ENCODE results near the gene CIC. TPM values are rescaled to one million over a fixed set of nuclear protein-coding genes. Genes with fewer than 3 reads are reported as not detected.

The CIC gene
- total and polyA plus RNA-seq, 9 of the 15 experiments (the other 6 are each of a cell fraction or from before 2014, with no cell fraction given) = 0.07 to 44.7 (median 8.6) TPM

- TF ChIP-seq CREBBP (IDR thresholded peaks at IDR 0.05; ENCODE audit: low read depth, low read length) = no peak
- TF ChIP-seq CBFB (CRISPR knock-in tag; IDR thresholded peaks at IDR 0.05) = no peak
- no peak for TF ChIP-seq EWSR1 (IDR thresholded peaks at IDR 0.05; ENCODE audit: borderline replicate concordance, low read depth, partially characterized antibody)
- TF ChIP-seq STAT6 (CRISPR knock-in tag; IDR thresholded peaks at IDR 0.05) = no peak
- no peak for TF ChIP-seq NFIX (CRISPR knock-in tag; IDR thresholded peaks at IDR 0.05; ENCODE audit: low read depth)
- TF ChIP-seq ILF3 (IDR thresholded peaks at IDR 0.05; ENCODE audit: borderline replicate concordance) = no peak
- TF ChIP-seq E4F1 (CRISPR knock-in tag; IDR thresholded peaks at IDR 0.05; ENCODE audit: borderline replicate concordance) = no peak
- no peak for TF ChIP-seq GTF2E2 (tag; IDR thresholded peaks at IDR 0.05)
- TF ChIP-seq ZBTB8A (IDR thresholded peaks at IDR 0.05; ENCODE audit: partially characterized antibody) = no peak
- no peak for TF ChIP-seq MTA3 (IDR thresholded peaks at IDR 0.05; ENCODE audit: borderline replicate concordance)
- no peak for TF ChIP-seq ZKSCAN3 (CRISPR knock-in tag; IDR thresholded peaks at IDR 0.05)
- no peak for TF ChIP-seq PCBP2 (IDR thresholded peaks at IDR 0.05; ENCODE audit: low read depth, low read length, poor library complexity, severe bottlenecking)
- TF ChIP-seq CHD2 (IDR thresholded peaks at IDR 0.05; ENCODE audit: low read depth, low read length) = no peak
- no peak for TF ChIP-seq RBM25 (IDR thresholded peaks at IDR 0.05; ENCODE audit: low read depth, low read length, severe bottlenecking)
- TF ChIP-seq ZNF449 (CRISPR knock-in tag; IDR thresholded peaks at IDR 0.05) = no peak
- no peak for TF ChIP-seq ZBTB49 (CRISPR knock-in tag; IDR thresholded peaks at IDR 0.05; ENCODE audit: borderline replicate concordance)
- no peak for TF ChIP-seq RNF2 (IDR thresholded peaks at IDR 0.05)
- TF ChIP-seq HLTF (IDR thresholded peaks at IDR 0.05) = no peak
Measured at GRCh38 chr19:42313096-42313839, 44.2 kb downstream of the CIC start, which contains the start of gene TMEM145 (continued).
